ENCODE measurements around the gene CWH43. TPM values are rescaled to one million over a fixed set of nuclear protein-coding genes. Genes with fewer than 3 reads are reported as not detected.
"Not testable (repeated sequence)": the region's sequence is repeated elsewhere in the genome, so short reads cannot be mapped to it uniquely, and the experiment has no call there.

Gene CWH43
- total and polyA plus RNA-seq, 2 donors (not counting 1 experiment from before 2014, with no cell fraction given) = not detected

GRCh38 chr4:49105248-49105904, 119.3 kb downstream of the CWH43 start:
- intact Hi-C loops (cut with micrococcal nuclease); H2AFZ ChIP-seq (ENCODE audit: insufficient read depth, low read depth, low read length, poor library complexity, severe bottlenecking); H3K79me2 ChIP-seq (ENCODE audit: control insufficient read depth, insufficient read depth, low read length); H3K27ac ChIP-seq (ENCODE audit: low read length in 2 of 2); H3K4me1 ChIP-seq (ENCODE audit: control insufficient read depth in 2 of 2, insufficient read depth in 2 of 2, low read length in 2 of 2); H3K27ac Mint-ChIP-seq; H3K9ac ChIP-seq (ENCODE audit: low read length); H3K27me3 ChIP-seq (replicated peaks in 1 of 4; ENCODE audit: control extremely low read depth in 1 of 4, control insufficient read depth in 3 of 4, insufficient read depth in 4 of 4, low read length in 3 of 4); H4K20me1 ChIP-seq (ENCODE audit: control insufficient read depth, insufficient read depth, low read length, poor library complexity, severe bottlenecking); H3K36me3 ChIP-seq (replicated peaks in 1 of 2; ENCODE audit: control extremely low read depth in 1 of 2, control insufficient read depth in 1 of 2, extremely low read depth in 1 of 2, insufficient read depth in 2 of 2, low read length in 1 of 2); H3K4me1 Mint-ChIP-seq; H3K4me3 ChIP-seq (ENCODE audit: control extremely low read depth in 1 of 5, extremely low read depth in 1 of 5, insufficient read depth in 1 of 5, low read depth in 2 of 5, low read length in 4 of 5); H3K4me3 Mint-ChIP-seq; DNase-seq; H3K27me3 Mint-ChIP-seq; CTCF ChIA-PET; ATAC-seq (ENCODE audit: low read depth); POLR2A ChIA-PET; H3K4me2 ChIP-seq (replicated peaks; ENCODE audit: low read depth, low read length, poor library complexity, severe bottlenecking): not testable (repeated sequence)
- H3K9me3 Mint-ChIP-seq (ENCODE audit: insufficient read depth) = peaks cover 47% of the 10 kb centered on the region
- 84% methylated on average over 11 of the region's 11 CpGs for WGBS (ENCODE audit: insufficient coverage)
- H3K9me3 ChIP-seq (ENCODE audit: control extremely low read depth in 1 of 3, control insufficient read depth in 2 of 3, insufficient read depth in 1 of 3, low read length in 2 of 3) = peaks cover 14 to 57% (median 19%) of the 10 kb centered on the region in 3 donors

GRCh38 chr4:49107262-49107661, 121.2 kb downstream of the CWH43 start:
- POLR2A ChIA-PET; H3K4me1 ChIP-seq (ENCODE audit: control insufficient read depth in 2 of 2, insufficient read depth in 2 of 2, low read length in 2 of 2); H3K27ac ChIP-seq (ENCODE audit: low read length in 2 of 2); H3K4me3 Mint-ChIP-seq; H3K4me3 ChIP-seq (ENCODE audit: control extremely low read depth in 1 of 5, extremely low read depth in 1 of 5, insufficient read depth in 1 of 5, low read depth in 2 of 5, low read length in 4 of 5); CTCF ChIA-PET; intact Hi-C loops (cut with micrococcal nuclease); H3K27me3 Mint-ChIP-seq; H4K20me1 ChIP-seq (ENCODE audit: control insufficient read depth, insufficient read depth, low read length, poor library complexity, severe bottlenecking); H3K79me2 ChIP-seq (ENCODE audit: control insufficient read depth, insufficient read depth, low read length); H3K36me3 ChIP-seq (replicated peaks in 1 of 2; ENCODE audit: control extremely low read depth in 1 of 2, control insufficient read depth in 1 of 2, extremely low read depth in 1 of 2, insufficient read depth in 2 of 2, low read length in 1 of 2); H3K27ac Mint-ChIP-seq; H3K27me3 ChIP-seq (replicated peaks in 1 of 4; ENCODE audit: control extremely low read depth in 1 of 4, control insufficient read depth in 3 of 4, insufficient read depth in 4 of 4, low read length in 3 of 4); H3K4me2 ChIP-seq (replicated peaks; ENCODE audit: low read depth, low read length, poor library complexity, severe bottlenecking); H3K4me1 Mint-ChIP-seq; H2AFZ ChIP-seq (ENCODE audit: insufficient read depth, low read depth, low read length, poor library complexity, severe bottlenecking); ATAC-seq (ENCODE audit: low read depth); DNase-seq; H3K9ac ChIP-seq (ENCODE audit: low read length): not testable (repeated sequence)
- TF ChIP-seq CTCF (IDR thresholded peaks at IDR 0.05) = peak; percentile 20
- H3K9me3 Mint-ChIP-seq (ENCODE audit: insufficient read depth) = peaks cover 52% of the 10 kb centered on the region
- peaks cover 21 to 73% (median 23%) of the 10 kb centered on the region in 3 donors for H3K9me3 ChIP-seq (ENCODE audit: control extremely low read depth in 1 of 3, control insufficient read depth in 2 of 3, insufficient read depth in 1 of 3, low read length in 2 of 3)
- 67% methylated on average over 6 of the region's 6 CpGs for WGBS (ENCODE audit: insufficient coverage)

GRCh38 chr4:49108183-49108978, 122.3 kb downstream of the CWH43 start:
- H3K4me1 ChIP-seq (ENCODE audit: control insufficient read depth in 2 of 2, insufficient read depth in 2 of 2, low read length in 2 of 2); H3K79me2 ChIP-seq (ENCODE audit: control insufficient read depth, insufficient read depth, low read length); H3K27me3 ChIP-seq (replicated peaks in 1 of 4; ENCODE audit: control extremely low read depth in 1 of 4, control insufficient read depth in 3 of 4, insufficient read depth in 4 of 4, low read length in 3 of 4); H3K4me1 Mint-ChIP-seq; H3K27ac Mint-ChIP-seq; H3K4me3 ChIP-seq (ENCODE audit: control extremely low read depth in 1 of 5, extremely low read depth in 1 of 5, insufficient read depth in 1 of 5, low read depth in 2 of 5, low read length in 4 of 5); H3K4me3 Mint-ChIP-seq; H2AFZ ChIP-seq (ENCODE audit: insufficient read depth, low read depth, low read length, poor library complexity, severe bottlenecking); intact Hi-C loops (cut with micrococcal nuclease); H3K9ac ChIP-seq (ENCODE audit: low read length); H3K36me3 ChIP-seq (replicated peaks in 1 of 2; ENCODE audit: control extremely low read depth in 1 of 2, control insufficient read depth in 1 of 2, extremely low read depth in 1 of 2, insufficient read depth in 2 of 2, low read length in 1 of 2); H3K4me2 ChIP-seq (replicated peaks; ENCODE audit: low read depth, low read length, poor library complexity, severe bottlenecking); H3K27ac ChIP-seq (ENCODE audit: low read length in 2 of 2); POLR2A ChIA-PET; H3K27me3 Mint-ChIP-seq; H4K20me1 ChIP-seq (ENCODE audit: control insufficient read depth, insufficient read depth, low read length, poor library complexity, severe bottlenecking); DNase-seq; CTCF ChIA-PET: not testable (repeated sequence)
- ATAC-seq (ENCODE audit: low read depth) = peak; percentile 42
- 55% methylated on average over 13 of the region's 17 CpGs for WGBS (ENCODE audit: insufficient coverage)
- H3K9me3 Mint-ChIP-seq (ENCODE audit: insufficient read depth) = peaks cover 45% of the 10 kb centered on the region
- H3K9me3 ChIP-seq (ENCODE audit: control extremely low read depth in 1 of 3, control insufficient read depth in 2 of 3, insufficient read depth in 1 of 3, low read length in 2 of 3) = peaks cover 21 to 72% (median 23%) of the 10 kb centered on the region in 3 donors
